A549 treated with AZD9567 at 1 μM for 4 hours (cell line): ENCODE measurements around the gene BBC3. TPM values are rescaled to one million over a fixed set of nuclear protein-coding genes. Genes with fewer than 3 reads are reported as not detected.

Experiments
- total RNA-seq: library from RNA; stranded (reverse); fragments of 200-300 nt; extraction: Qiagen RNA extraction; gene quantifications from 5 replicates; pipeline ENCODE4 v1.2.3, GENCODE V29; 2022; ENCODE audit not compliant: insufficient read depth

Gene BBC3, protein sequence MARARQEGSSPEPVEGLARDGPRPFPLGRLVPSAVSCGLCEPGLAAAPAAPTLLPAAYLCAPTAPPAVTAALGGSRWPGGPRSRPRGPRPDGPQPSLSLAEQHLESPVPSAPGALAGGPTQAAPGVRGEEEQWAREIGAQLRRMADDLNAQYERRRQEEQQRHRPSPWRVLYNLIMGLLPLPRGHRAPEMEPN
- 16.6 to 27.8 TPM (median 24.9 TPM) in 5 replicates for total RNA-seq

DNA sequence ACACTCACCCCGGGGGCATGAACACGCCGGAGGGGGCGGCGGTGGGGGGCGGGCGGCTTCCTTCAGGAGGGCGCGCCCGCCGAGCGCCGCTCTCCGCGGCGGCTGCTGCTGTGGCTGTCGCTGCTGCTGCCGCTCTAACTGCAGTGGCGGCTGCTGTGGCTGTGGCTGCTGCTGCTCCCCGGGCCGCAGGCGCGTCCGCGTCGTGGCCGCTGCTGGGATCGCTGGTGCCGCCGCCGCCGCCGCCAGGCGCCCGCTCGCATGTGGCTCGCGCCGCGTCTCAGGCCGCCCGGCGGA lies at the start of gene BBC3:
Gene BBC3 (minus strand): TSS at position 279 of the 294 bp plus-strand sequence. CDS start 2,768 bp downstream, outside the sequence.

GRCh38 chr19:47274071-47274890 lies 43.3 kb upstream of the BBC3 start, which contains the start of gene INAFM1:
Gene INAFM1, plus strand, starts transcription at chr19:47274885. Its CDS starts 35 bp downstream, at chr19:47274920.

DNA sequence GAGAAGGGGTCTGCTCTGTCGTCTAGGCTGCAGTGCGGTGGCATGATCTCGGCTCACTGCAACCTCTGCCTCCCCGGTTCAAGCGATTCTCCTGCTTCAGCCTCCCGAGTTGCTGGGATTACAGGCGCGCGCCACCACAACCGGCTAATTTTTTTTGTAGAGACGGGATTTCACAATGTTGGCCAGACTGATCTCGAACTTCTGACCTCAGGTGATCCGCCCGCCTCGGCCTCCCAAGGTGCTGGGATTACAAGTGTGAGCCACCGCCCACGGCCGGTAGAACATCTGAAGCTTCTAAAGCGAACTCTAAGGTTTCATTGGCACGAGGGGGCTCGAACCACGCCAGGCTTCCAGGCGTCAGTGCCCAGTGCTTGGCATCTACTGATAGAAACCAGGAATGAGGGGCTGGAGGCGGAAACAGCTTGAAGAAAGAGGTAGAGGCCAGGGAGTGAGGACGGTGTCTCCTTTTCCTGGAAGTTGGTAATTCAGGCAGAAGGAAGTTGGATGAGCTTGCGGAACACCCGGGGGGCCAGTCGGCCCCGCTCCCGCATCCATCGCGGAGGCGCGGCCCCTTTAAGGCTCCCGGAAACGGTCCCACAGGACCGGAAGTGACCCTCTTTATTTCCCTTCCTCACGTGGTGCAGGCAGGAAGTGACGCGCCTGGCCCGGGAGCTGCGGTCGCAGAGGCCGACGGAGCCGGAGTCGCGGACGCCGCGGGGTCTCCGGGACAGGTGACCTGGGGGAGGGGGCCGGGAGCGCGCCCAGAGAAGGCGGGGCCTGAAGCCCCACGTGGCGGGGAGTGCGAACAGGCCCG lies 25.1 kb upstream of the BBC3 start, which contains the start of gene CCDC9:
Gene CCDC9 (plus strand): TSS at position 647 of the 814 bp plus-strand sequence. CDS start 1,876 bp downstream, outside the sequence.

Other genes starting within 250 kb of the BBC3 start
- 3.6 to 8.3 TPM (median 5.9 TPM) in 5 replicates for gene NPAS1, start 211.4 kb downstream of the BBC3 start, total RNA-seq
- gene TMEM160, start 182.6 kb downstream of the BBC3 start, total RNA-seq = 24.6 to 79.9 TPM (median 72.7 TPM) in 5 replicates
- gene ZC3H4, start 117.4 kb downstream of the BBC3 start, total RNA-seq = 13.8 to 19.3 TPM (median 16.2 TPM) in 5 replicates
- 203 to 224 TPM (median 211 TPM) in 5 replicates for gene SAE1, start 100.4 kb downstream of the BBC3 start, total RNA-seq
- gene CCDC9, start 25.3 kb upstream of the BBC3 start, total RNA-seq = 18.6 to 24.0 TPM (median 23.1 TPM) in 5 replicates
- gene INAFM1, start 43.7 kb upstream of the BBC3 start, total RNA-seq = 2.3 to 12.2 TPM (median 11.5 TPM) in 5 replicates
- 1.2 to 2.3 TPM (median 1.8 TPM) in 4 of 5 replicates, not detected in the other for gene C5AR1, start 78.7 kb upstream of the BBC3 start, total RNA-seq
- 2.5 to 7.7 TPM (median 6.7 TPM) in 5 replicates for gene C5AR2, start 101.0 kb upstream of the BBC3 start, total RNA-seq
- gene DHX34, start 118.1 kb upstream of the BBC3 start, total RNA-seq = 15.8 to 34.3 TPM (median 33.4 TPM) in 5 replicates
- 18.6 to 40.3 TPM (median 37.5 TPM) in 5 replicates for gene MEIS3, start 188.3 kb upstream of the BBC3 start, total RNA-seq
- gene SLC8A2, start 240.7 kb upstream of the BBC3 start, total RNA-seq = 0.25 to 0.71 TPM (median 0.48 TPM) in 5 replicates